Right ventricle myocardium inferior (tissue), 1 donor: ENCODE measurements around the gene ZNF254. TPM values are rescaled to one million over a fixed set of nuclear protein-coding genes. Genes with fewer than 3 reads are reported as not detected.
"Not testable (repeated sequence)": the region's sequence is repeated elsewhere in the genome, so short reads cannot be mapped to it uniquely, and the experiment has no call there.

ENCODE experiments used
- ATAC-seq: fragments of 200-7000 bp; cut with Tn5 transposase; one replicate; pipeline ENCODE4 v1.9.1; 2020; ENCODE audit warnings: mild to moderate bottlenecking, moderate library complexity
- DNase-seq: peaks from one replicate; pipeline ENCODE4 v3.0.0; 2021; ENCODE audit errors: missing footprints
- intact Hi-C: fragments of 100-400 bp; cut with DNase I; formaldehyde crosslinking; loops from one replicate; pipeline ENCODE4 v1.11.0; 2022
- long read RNA-seq: library from polyadenylated mRNA; unstranded; transcript quantifications from one replicate; pipeline ENCODE4 v2.0.0, GENCODE V29; 2021
- total RNA-seq: library from RNA; stranded (reverse); fragmentation: NEBNext Ultra II Directional; extraction: Animal tissue kit (Norgen Biotek cat#: 25700); gene quantifications from one replicate; pipeline ENCODE4 v1.2.1, GENCODE V29; 2021
- donor health status: DM: no; HTN: yes; CAD: no; lungs with severe emphysema.

The ZNF254 gene
- 9.0 TPM for total RNA-seq
- long read RNA-seq, transcript ZNF254-202 (4 exons, 3,967 nt), result major isoform, 5 of 6 reads
- long read RNA-seq, partial matches to known transcripts, result 0 of 6 reads
- long read RNA-seq, other reads (novel, unspliced or antisense), result 1 of 6 reads

DNA sequence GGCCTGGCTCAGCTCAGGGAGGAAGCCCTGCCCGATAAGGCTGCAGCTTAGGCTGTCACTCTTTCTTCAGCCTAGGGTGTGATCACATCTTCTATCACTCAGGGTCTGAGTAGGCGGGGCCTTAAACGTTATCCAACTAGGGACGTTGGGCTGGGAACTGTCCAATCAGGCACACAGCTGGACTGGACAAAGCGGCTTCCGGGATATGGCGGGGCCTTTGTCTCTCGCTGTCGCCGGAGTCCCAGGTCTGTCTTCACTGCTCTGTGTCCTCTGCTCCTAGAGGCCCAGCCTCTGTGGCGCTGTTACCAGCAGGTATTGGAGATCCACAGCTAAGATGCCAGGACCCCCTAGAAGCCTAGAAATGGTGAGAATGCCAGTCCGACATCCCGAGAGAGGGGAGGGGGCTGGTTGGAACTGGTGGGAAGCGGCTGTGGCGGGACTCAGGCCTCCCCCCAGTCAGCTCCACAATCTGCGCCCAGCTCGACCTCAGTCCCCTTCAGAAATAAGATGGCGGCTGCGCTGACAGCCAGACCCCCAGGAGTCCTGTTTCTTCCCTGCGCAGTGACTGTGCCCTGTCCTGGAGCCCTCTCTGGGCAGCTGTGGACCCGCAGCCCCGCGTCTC, at the start of gene ZNF254:
Gene ZNF254, plus strand, starts transcription at position 214 of the 622 bp plus-strand sequence. Its CDS starts 121 bp downstream, at position 335.
- intact Hi-C loops, result loop anchor here (5.0 kb wide), 1 partner anchor 55 kb away; no protein-coding TSS in a partner anchor
- peak; percentile 100 for ATAC-seq
- DNase-seq, result peak; percentile 90

DNA sequence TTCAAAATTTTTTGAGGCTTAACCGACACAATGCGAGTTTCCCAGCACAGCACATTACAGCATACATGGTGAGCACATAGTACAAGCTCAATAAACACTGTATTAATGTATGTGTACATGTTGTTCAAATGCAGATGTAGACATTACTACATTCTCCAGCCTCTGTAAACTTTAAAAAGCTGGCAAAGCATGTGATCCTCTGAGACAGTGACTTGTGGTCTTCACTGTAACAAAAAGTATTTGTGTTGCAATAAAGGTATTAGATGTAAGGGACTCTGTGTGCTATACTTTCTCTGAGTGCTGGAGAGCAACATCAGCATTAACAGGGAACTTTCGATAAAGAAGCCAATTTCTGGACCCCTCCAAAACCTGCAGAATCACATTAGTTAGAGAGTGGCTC, 46.4 kb upstream of the ZNF254 start:
- intact Hi-C loops, result no loop called here
- no peak for DNase-seq
- no peak for ATAC-seq

DNA sequence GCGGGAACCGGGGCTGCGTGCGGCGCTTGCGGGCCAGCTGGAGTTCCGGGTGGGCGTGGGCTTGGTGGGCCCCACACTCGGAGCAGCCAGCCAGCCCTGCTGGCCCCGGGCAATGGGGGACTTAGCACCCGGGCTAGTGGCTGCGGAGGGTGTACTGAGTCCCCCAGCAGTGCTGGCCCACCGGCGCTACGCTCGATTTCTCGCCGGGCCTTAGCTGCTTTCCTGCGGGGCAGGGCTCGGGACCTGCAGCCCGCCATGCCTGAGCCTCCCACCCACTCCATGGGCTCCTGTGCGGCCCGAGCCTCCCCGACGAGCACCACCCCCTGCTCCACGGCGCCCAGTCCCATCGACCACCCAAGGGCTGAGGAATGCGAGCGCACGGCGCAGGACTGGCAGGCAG, 45.7 kb upstream of the ZNF254 start:
- ATAC-seq, intact Hi-C loops, DNase-seq: not testable (repeated sequence)

DNA sequence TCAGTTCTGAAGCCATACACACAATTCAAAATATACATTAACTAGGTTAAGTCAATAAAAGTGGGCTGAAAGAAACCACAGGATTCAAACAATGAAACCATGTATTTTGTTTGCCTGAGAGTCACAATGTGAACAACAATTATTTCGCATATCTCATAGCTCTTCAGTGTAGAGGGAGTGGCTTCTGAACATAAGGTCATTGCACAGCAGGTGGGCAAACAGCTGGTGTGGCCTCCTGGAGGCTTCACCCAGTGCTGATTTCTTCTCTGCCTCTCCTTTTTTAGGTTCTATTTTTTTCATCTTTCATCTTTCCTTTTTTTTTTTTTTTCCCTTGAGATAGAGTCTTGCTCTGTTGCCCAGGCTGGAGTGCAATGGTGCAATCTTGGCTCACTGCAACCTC, 40.4 kb upstream of the ZNF254 start:
- intact Hi-C loops, result no loop called here
- ATAC-seq (no peak), DNase-seq (no peak)

DNA sequence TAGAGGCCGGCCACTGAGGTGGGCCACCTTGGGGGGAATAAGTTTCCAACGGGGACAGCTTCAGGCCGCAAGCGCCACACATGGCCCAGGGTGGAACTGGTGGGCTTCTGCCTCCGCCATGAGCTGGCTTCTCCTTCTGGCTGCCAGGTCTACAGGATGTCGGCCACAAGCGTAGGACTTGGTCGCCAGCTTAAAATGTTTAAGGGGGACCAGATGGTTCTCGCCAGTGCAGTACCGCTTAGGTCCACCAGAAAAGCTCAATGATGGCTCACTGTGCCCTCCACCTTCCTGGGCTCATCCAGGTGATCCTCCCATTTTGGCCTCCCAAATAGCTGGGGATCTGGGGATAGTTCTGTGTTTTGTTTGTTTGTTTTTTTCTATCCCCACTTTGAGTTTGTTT, 38.7 kb upstream of the ZNF254 start:
- ATAC-seq (no peak), DNase-seq (no peak)
- intact Hi-C loops, result no loop called here

DNA sequence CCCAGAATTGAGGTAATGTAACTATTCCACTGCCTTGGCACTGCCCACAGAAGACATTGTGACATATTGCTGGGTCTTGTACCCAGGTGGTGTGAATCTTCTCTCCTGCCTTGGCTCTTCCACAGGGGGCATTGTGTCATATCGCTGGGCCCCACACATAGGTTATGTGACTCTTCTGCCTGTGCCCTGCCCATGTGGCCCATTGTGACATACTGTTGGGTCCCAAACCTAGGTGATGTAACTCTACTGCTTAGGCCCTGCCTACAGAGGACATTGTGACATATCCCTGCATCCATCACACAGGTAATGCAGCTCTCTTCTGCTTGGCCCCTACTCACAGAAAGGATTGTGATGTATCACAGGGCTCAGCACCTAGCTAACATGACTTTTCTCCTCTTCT, 37.5 kb upstream of the ZNF254 start:
- intact Hi-C loops, result no loop called here
- no peak for ATAC-seq
- no peak for DNase-seq

DNA sequence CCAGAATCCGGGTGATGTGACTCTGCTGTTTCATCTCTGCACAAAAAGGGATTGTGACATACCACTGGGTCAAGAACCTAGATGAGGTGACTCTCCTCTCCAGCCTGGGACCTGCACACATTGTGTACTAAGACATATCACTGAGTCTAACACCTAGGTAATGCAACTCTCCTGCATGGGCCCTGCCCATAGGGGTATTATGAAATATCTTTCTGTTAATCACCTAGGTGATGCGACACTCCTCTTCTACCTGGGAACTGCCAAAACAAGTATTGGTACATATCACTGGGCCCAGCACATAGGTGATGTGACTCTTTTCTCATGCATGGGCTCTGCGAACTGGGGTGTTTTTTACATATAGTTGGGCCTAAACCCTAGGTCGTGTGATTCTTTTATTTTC, 35.5 kb upstream of the ZNF254 start:
- intact Hi-C loops, result no loop called here
- ATAC-seq, result no peak

DNA sequence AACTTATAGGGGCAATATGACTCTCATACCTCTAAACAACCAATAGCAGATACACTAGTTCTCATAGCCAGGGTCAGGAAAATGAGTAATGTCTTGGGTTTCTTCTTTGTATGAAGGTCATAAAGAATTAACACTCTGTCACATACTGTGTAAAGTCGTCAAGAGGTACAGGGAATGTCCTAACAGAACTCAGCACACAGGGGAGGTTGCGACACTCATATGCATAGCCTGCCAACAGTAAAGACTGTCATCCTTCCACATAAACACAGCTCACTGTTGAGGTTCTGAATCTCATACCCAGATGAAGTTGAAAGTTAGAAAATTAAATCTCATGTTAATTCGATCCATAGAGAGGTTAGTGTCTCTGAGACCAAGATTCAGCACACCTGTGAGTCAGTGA, 34.2 kb upstream of the ZNF254 start:
- intact Hi-C loops, result no loop called here
- no peak for DNase-seq
- ATAC-seq, result no peak

More for the DNA sequence above, 35.5 kb upstream of the ZNF254 start:
- DNase-seq, result no peak

DNA sequence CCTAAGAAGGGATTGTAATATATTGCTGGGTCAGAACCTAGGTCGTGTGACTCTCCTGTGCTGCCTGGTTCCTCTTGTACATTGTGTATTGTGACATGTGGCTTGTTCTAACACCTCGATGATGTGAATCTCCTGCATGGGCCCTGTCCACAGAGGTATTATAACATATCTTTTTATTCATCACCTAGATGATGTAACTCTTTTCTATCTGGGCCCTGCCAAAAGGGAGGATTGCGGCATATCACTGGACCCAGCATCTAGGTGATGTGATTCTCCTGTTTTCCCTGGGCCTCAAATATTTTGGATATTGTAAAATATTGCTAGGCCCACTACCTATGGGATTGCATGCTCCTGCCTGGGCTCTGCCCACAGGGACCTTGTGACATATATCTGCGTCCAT, 33.4 kb upstream of the ZNF254 start:
- intact Hi-C loops, result no loop called here
- DNase-seq (no peak), ATAC-seq (no peak)

DNA sequence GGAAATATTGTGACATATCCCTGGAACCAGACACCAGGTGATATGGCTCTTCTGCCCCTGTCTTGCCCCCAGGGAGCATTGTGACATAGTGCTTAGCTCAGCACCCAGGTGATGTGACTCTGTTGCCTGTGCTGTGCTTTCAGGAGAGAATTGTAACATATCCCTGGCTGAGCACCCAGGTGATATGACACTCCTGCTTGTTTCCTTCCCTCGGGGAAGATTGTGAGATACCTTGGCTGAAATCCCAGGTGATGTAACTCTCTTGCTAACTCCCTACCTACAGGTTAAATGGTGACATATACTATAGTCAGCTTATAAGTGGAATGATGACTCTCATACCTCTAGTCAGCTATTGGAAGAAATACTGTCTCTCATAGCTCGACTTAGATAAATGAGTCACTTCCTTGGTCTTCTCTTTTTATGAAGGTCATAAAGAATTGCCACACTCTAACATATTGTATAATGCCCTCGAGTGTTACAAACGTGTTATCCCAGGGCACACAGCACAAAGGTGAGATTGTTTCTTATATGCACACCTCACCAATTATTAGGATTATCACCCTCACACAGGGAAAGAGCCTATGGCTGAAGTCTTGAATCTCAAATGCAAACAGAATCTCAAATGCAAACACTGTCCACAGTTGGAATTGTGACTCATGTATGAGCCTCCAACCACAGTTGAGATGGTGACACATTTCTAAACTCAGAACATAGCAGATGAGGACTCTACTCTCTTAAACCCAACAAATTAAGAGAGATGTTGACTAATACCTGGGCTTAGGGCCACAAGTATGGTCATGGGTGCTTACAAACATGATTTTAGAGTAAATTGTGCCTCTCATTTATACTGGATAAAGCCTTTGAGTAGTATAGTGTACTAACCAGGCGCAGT, 32.7 kb upstream of the ZNF254 start:
- DNase-seq (no peak), ATAC-seq (no peak)
- intact Hi-C loops, result no loop called here

DNA sequence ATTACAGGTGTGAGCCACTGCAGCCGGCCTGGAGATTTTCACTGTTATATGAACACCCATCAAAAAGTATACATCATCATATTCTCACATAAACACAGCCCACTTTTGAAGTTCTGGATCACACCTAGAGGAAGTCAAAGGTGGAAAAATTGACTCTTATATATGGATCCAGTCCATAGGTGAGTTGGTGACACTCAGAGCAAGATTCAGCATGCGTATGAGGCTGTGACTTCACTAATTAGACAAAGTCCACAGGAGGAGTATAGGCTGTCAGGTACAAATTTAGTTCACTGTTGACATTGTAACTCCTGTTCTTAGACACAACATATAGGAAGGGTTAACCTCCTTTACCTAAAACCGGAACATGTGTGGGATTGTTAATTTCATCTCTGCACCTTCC, 31.4 kb upstream of the ZNF254 start:
- intact Hi-C loops, result no loop called here
- DNase-seq (no peak), ATAC-seq (no peak)

DNA sequence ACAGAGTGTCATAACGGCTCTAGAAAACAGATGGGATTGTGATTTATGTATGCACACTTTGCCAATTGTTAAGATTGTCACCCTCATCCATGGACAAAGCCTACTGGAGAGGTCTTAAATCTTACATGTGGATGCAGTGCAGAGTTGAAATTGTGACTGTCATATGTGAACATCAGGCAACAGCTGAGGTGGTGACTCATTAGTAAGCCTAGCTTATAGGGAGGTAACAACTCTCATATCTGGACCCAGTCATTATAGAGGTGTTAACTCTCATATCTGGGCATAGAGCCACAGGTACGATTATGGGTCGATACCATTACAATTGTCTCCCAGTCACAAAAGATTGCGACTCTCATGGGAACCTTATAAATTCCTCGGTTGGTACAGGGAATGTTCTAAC, 29.8 kb upstream of the ZNF254 start:
- no peak for ATAC-seq
- DNase-seq, result no peak
- intact Hi-C loops, result no loop called here

DNA sequence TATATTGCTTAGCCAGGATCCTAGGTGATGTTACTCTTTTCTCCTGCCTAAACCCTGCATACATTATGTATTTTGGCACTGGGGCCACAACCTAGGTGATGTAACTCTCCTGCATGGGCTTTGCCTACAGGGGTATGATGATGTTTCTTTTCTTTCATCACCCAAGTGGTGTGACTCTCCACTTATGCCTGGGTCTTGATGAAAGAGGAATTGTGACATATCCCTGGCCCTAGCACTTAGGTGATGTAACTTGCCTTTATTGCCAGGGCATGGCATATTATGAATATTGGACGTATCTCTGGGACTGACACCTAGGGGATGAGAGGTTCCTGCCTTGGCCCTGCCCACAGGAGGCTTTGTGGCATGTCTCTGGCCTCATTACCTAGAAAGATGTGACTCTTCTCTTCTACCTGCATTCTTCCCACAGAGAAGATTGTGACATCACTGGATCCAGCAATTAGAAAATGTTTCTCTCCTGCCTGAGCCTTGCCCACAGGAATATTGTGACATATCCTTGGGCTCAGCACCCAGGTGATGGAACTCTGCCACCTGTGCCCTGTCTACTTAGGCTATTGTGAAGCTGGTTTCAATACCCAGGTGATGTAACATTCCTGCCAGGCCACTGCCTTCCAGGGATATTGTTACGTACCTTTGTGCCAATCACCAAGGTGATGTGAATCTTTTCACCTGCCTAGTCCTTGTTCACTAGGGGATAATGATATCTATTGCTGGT, 27.3 kb upstream of the ZNF254 start:
- intact Hi-C loops, result no loop called here
- DNase-seq, result no peak
- ATAC-seq, result peak; percentile 13

DNA sequence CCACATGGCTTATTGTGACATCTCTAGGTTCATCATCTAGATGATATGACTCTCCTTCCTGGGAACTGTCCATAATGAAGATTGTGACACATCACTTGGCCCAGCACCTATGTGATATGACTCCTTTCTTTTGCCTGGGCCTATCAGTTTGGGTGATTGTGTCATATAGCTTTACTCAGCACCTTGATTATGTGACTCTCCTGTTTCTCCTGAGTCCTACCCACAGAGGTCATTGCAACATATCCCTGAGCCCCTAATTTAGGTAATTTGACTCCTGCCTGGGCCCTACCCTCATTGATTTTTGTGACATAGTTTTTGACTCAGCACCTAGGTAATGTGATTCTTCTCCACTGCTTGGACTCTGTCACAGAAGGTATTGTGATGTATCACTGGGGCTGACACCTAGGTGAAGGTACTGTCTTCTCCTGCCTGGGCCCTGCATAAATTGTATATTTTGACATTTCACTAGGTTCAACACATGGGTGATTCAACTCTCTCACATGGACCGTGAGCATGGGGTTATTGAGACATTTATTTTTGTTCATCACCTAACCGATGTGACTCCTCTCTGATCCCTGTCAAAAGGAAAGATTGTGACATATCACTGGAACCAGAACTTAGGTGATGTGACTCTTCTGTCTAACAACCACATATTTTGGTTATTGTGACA, 26.2 kb upstream of the ZNF254 start:
- ATAC-seq, result no peak

DNA sequence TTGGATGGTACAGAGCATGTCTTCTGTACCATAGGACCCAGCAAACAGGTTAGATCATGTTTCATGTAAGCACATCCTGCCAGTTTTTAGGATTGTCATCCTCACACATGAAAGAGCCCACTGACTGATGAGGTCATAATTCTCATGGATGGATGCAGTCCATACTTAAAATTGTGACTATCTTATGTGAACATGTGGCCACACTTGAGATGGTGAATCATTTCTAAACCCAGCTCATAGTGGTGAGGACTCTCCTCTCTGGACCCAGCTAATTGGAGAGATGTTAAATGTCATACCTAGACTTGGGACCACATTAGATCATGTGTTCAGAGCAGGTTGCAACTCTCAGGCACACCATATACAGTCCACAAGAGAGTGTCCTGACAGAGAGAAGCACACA, 24.8 kb upstream of the ZNF254 start:
- DNase-seq, result no peak
- intact Hi-C loops, result no loop called here
- ATAC-seq, result no peak

More for the DNA sequence above, 26.2 kb upstream of the ZNF254 start:
- intact Hi-C loops, result no loop called here
- DNase-seq, result no peak

DNA sequence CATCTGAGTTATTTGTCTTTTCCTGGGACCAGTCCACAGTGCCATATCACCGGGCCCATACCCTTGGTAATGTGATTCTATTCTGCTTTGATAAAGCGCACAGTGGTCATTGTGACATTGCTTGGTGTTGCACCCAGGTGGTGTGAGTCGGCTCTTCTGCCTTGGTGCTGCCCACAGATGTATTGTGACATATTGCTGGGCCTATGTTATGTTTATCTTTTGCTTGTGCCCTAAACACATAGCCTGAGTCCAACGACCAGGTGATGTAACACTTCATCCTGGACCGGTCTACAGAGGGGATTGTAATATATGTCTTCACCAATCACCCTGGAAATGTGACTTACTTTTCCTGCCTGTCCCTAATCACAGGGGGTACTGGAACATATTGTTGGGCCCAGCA, 23.7 kb upstream of the ZNF254 start:
- intact Hi-C loops, result no loop called here
- ATAC-seq (no peak), DNase-seq (no peak)

DNA sequence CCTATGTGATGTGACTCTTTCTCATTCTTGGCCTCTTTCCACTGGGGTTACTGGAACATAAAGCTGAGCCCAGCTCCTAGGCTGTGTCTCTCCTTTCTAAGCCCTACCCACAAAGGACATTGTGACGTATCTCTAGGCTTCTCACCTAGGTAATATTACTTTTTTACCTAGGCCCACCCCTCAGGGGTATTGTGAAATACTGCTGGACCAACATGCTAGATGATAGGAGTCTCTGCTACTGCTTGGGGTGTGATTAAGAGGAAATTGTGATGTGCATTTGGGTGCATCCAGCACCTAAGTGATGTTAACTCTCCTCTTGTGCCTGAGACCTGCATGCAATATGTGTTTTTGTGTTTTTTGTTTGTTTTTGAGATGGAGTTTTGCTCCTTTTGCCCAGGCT, 22.8 kb upstream of the ZNF254 start:
- no peak for ATAC-seq
- intact Hi-C loops, result no loop called here
- DNase-seq, result no peak

DNA sequence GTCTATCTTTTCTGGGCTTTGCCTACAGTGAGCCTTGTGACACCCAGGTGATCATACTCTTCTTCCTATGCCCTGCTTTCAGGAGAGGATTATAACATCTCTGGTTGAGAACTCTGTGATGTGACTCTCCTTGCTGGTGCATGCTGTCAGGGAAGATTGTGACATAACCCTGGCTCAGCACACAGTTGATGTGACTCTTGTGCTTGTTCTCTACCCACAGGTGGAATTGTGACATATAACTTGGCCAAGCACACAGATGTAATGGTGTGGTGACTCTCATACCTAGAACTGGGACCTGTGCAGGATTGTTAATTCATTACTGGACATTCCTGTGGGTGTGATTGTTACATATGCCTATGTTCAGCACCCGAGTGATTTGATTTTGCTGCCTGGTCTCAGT, 21.7 kb upstream of the ZNF254 start:
- intact Hi-C loops, result no loop called here
- DNase-seq, result no peak
- no peak for ATAC-seq
